Measurements from ENCODE around the gene CRELD2. TPM values are rescaled to one million over a fixed set of nuclear protein-coding genes. Genes with fewer than 3 reads are reported as not detected.

Gene CRELD2
- total RNA-seq, 3 donors from 2014 or later (not counting 1 experiment from before 2014, with no cell fraction given): 45.1 to 69.8 (median 48.5) TPM

DNA sequence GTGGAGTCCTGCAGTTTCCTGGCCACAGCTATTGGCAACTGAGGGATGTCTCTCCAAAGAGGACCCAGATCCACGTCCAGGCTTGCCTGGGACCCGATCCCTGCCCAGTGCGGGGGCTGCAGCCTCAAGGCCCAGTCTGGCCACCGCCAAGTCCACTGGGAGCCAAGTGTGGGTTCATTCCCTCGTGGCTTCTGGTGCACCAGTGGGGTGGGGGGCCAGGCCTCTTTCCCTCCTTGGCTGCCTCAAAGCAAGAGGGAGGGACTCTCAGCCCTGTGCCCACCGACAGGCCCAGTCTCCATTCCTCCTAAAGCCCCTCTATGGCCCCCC lies 28.8 kb downstream of the CRELD2 start:
- WGBS (ENCODE audit: insufficient coverage): 96% methylated on average over 5 of the region's 6 CpGs
- Mint-ChIP-seq H3K27ac (no peak overlapping the region), H3K27me3 (ENCODE audit: low read depth in 2 of 2) (no peaks in the 10 kb centered on the region), H3K9me3 (no peaks in the 10 kb centered on the region), H3K4me1 (peaks cover 0 to 12% of the 10 kb centered on the region in 2 donors), H3K36me3 (no peaks in the 10 kb centered on the region), H3K4me3 (no peak overlapping the region)
- Histone ChIP-seq H3K27me3 (ENCODE audit: control insufficient read depth, insufficient read depth, low read length) (no peaks in the 10 kb centered on the region), H3K27ac (ENCODE audit: low read length) (no peak overlapping the region), H3K4me3 (ENCODE audit: low read length) (no peak overlapping the region), H3K4me1 (ENCODE audit: control insufficient read depth, insufficient read depth, low read length) (peaks cover 24% of the 10 kb centered on the region), H3K9me3 (ENCODE audit: control insufficient read depth, insufficient read depth, low read length) (peaks cover 4% of the 10 kb centered on the region), H3K36me3 (ENCODE audit: control insufficient read depth, insufficient read depth, low read length) (no peaks in the 10 kb centered on the region)
- intact Hi-C loops (cut with micrococcal nuclease): no loop called here
- DNase-seq: no peak
- no peak for ATAC-seq
- TF ChIP-seq CTCF (IDR thresholded peaks at IDR 0.05): no peak

- WGBS (ENCODE audit: insufficient coverage): 88% methylated on average over 23 of the region's 23 CpGs
- no peak overlapping the region for H3K27ac Mint-ChIP-seq
- H3K27ac ChIP-seq (ENCODE audit: low read length): no peak overlapping the region
- no peak for TF ChIP-seq CTCF (IDR thresholded peaks at IDR 0.05)
- no peak overlapping the region for H3K4me3 Mint-ChIP-seq
- H3K4me1 ChIP-seq (ENCODE audit: control insufficient read depth, insufficient read depth, low read length): peaks cover 24% of the 10 kb centered on the region
- intact Hi-C loops (cut with micrococcal nuclease): no loop called here
- ATAC-seq: no peak
- H3K36me3 Mint-ChIP-seq: no peaks in the 10 kb centered on the region
- H3K4me3 ChIP-seq (ENCODE audit: low read length): no peak overlapping the region
- no peaks in the 10 kb centered on the region for H3K36me3 ChIP-seq (ENCODE audit: control insufficient read depth, insufficient read depth, low read length)
- H3K9me3 ChIP-seq (ENCODE audit: control insufficient read depth, insufficient read depth, low read length): peaks cover 4% of the 10 kb centered on the region
- H3K27me3 Mint-ChIP-seq (ENCODE audit: low read depth in 2 of 2): no peaks in the 10 kb centered on the region
- peaks cover 0 to 12% of the 10 kb centered on the region in 2 donors for H3K4me1 Mint-ChIP-seq
- H3K9me3 Mint-ChIP-seq: no peaks in the 10 kb centered on the region
- no peak for DNase-seq
- H3K27me3 ChIP-seq (ENCODE audit: control insufficient read depth, insufficient read depth, low read length): no peaks in the 10 kb centered on the region
Observed at GRCh38 chr22:49948116-49948957, 29.9 kb downstream of the CRELD2 start.

- ATAC-seq (no peak), DNase-seq (no peak)
- H3K9me3 ChIP-seq (ENCODE audit: control insufficient read depth, insufficient read depth, low read length): peaks cover 4% of the 10 kb centered on the region
- H3K4me1 ChIP-seq (ENCODE audit: control insufficient read depth, insufficient read depth, low read length): peaks cover 30% of the 10 kb centered on the region
- no peak overlapping the region for H3K4me3 ChIP-seq (ENCODE audit: low read length)
- no peak overlapping the region for H3K27ac ChIP-seq (ENCODE audit: low read length)
- Mint-ChIP-seq H3K36me3 (no peaks in the 10 kb centered on the region), H3K27me3 (ENCODE audit: low read depth in 2 of 2) (no peaks in the 10 kb centered on the region), H3K4me1 (peaks cover 0 to 12% of the 10 kb centered on the region in 2 donors), H3K9me3 (no peaks in the 10 kb centered on the region), H3K27ac (no peak overlapping the region), H3K4me3 (no peak overlapping the region)
- TF ChIP-seq CTCF (IDR thresholded peaks at IDR 0.05): no peak
- no peaks in the 10 kb centered on the region for H3K27me3 ChIP-seq (ENCODE audit: control insufficient read depth, insufficient read depth, low read length)
- intact Hi-C loops (cut with micrococcal nuclease): no loop called here
- whole genome bisulfite sequencing (ENCODE audit: insufficient coverage): 94% methylated on average over 42 of the region's 42 CpGs
- H3K36me3 ChIP-seq (ENCODE audit: control insufficient read depth, insufficient read depth, low read length): no peaks in the 10 kb centered on the region
Observed at GRCh38 chr22:49948958-49949913, 30.8 kb downstream of the CRELD2 start.

All from natural killer cell (primary cell).